K562 (cell line): ENCODE measurements around the gene PTBP3. TPM values are rescaled to one million over a fixed set of nuclear protein-coding genes. Genes with fewer than 3 reads are reported as not detected.

Experiments
- CBFA2T3 ChIP-seq: fragments of 450-650 bp; IDR thresholded peaks from 2 replicates; pipeline ENCODE4 v1.6.1; 2017
- CBX3 ChIP-seq, 2 experiments: IDR thresholded peaks; 1 replicate in 1 of 2; 2 replicates in 1 of 2; pipeline ENCODE4 v1.6.1; 2012; ENCODE audit warnings: inconsistent platforms in 2 of 2, low read length in 2 of 2, borderline replicate concordance in 1 of 2, control low read depth in 1 of 2
- EHMT2 ChIP-seq: fragments of 450-650 bp; IDR thresholded peaks from 2 replicates; pipeline ENCODE4 v1.6.1; 2018; ENCODE audit warnings: antibody characterized with exemption
- HNRNPLL ChIP-seq: fragments of 200-400 bp; formaldehyde crosslinking; IDR thresholded peaks from 2 replicates; pipeline ENCODE4 v1.6.1; 2017; ENCODE audit warnings: low read length, low read depth, mild to moderate bottlenecking; ENCODE audit not compliant: poor library complexity, severe bottlenecking
- HNRNPUL1 ChIP-seq: fragments of 200-400 bp; formaldehyde crosslinking; IDR thresholded peaks from 2 replicates; pipeline ENCODE4 v1.6.1; 2017; ENCODE audit warnings: low read length
- OTX1 ChIP-seq: fragments of 450-650 bp; formaldehyde crosslinking; IDR thresholded peaks from 2 replicates; pipeline ENCODE4 v1.4.0; 2022; ENCODE audit warnings: mild to moderate bottlenecking
- RUNX1 ChIP-seq: sonication (generic); IDR thresholded peaks from 2 replicates; pipeline ENCODE4 v1.6.1; 2016; ENCODE audit warnings: antibody characterized with exemption, low read depth
- SMAD4 ChIP-seq: fragments of 250-450 bp; sonication (Bioruptor Pico); conservative IDR thresholded peaks from 2 replicates; pipeline ENCODE4 v1.8.0; 2021; ENCODE audit warnings: inconsistent platforms, mild to moderate bottlenecking, moderate library complexity
- SMC3 ChIP-seq: conservative IDR thresholded peaks from 2 replicates; pipeline ENCODE4 v1.6.1; 2011; ENCODE audit warnings: low read depth, low read length, improper control_type of control experiment; ENCODE audit not compliant: insufficient read depth
- SRSF3 ChIP-seq: fragments of 200-400 bp; formaldehyde crosslinking; IDR thresholded peaks from 2 replicates; pipeline ENCODE4 v1.6.1; 2016; ENCODE audit warnings: mild to moderate bottlenecking, low read length, moderate library complexity; ENCODE audit not compliant: insufficient read depth
- TAF1 ChIP-seq: IDR thresholded peaks from 2 replicates; pipeline ENCODE4 v1.6.1; 2011; ENCODE audit warnings: mild to moderate bottlenecking, low read length, moderate library complexity; ENCODE audit not compliant: insufficient read depth, control insufficient read depth, severe bottlenecking; ENCODE audit errors: extremely low read depth
- ZNF347 ChIP-seq: fragments of 450-650 bp; formaldehyde crosslinking; IDR thresholded peaks from 2 replicates; pipeline ENCODE4 v1.4.0; 2020; ENCODE audit warnings: low read depth, mild to moderate bottlenecking, moderate library complexity
- ZNF644 ChIP-seq: fragments of 200-800 bp; sonication (Bioruptor generic); IDR thresholded peaks from 2 replicates; pipeline ENCODE4 v1.6.1; 2016; ENCODE audit warnings: low read depth, missing genetic modification characterization, missing compliant biosample characterization
- polyA plus RNA-seq, 8 experiments: library from polyadenylated mRNA; depleted of rRNA in 4 of 8; stranded (reverse) in 5 of 8; unstranded in 3 of 8; fragments of >200 nt; fragmentation: Nextera tagmentation in 2 of 8; fragmentation: Illumina TruSeq in 1 of 8; extraction: Ambion mirVana in 2 of 8; extraction: Trizol in 1 of 8; gene quantifications; 2 replicates each; pipeline versions ENCODE4 v1.2.1 to v1.2.3, GENCODE V29; 2011 to 2014; ENCODE audit warnings: inconsistent platforms in 1 of 8, missing spikeins in 1 of 8
- total RNA-seq, 7 experiments: library from RNA; depleted of rRNA in 6 of 7; stranded (reverse); fragments of >200 nt in 6 of 7; fragmentation: Illumina TruSeq in 2 of 7; extraction: Trizol in 2 of 7; gene quantifications; 2 replicates each; pipeline versions ENCODE4 v1.2.1 to v1.2.3, GENCODE V29; 2011 to 2021; ENCODE audit warnings: low replicate concordance in 1 of 7
- TF ChIP-seq, protein P1 (sequence below): fragments of 450-650 bp; IDR thresholded peaks from 2 replicates; pipeline ENCODE4 v1.6.1; 2016; ENCODE audit warnings: mild to moderate bottlenecking
- TF ChIP-seq, protein P2 (sequence below): IDR thresholded peaks from 2 replicates; pipeline ENCODE4 v1.6.1; 2011; ENCODE audit warnings: borderline replicate concordance, low read depth, mild to moderate bottlenecking, moderate library complexity, low read length; ENCODE audit not compliant: insufficient read depth, poor library complexity, severe bottlenecking
- TF ChIP-seq, protein P3 (sequence below): fragments of 450-650 bp; IDR thresholded peaks from 2 replicates; pipeline ENCODE4 v1.6.1; 2014; ENCODE audit warnings: low read depth, mild to moderate bottlenecking, moderate library complexity, borderline replicate concordance
- TF ChIP-seq, protein P4 (sequence below): fragments of 250-450 bp; sonication (Bioruptor Pico); IDR thresholded peaks from 2 replicates; pipeline ENCODE4 v1.8.0; 2021; ENCODE audit warnings: moderate library complexity, mild to moderate bottlenecking, inconsistent platforms
- TF ChIP-seq, protein P5 (sequence below): sonication (generic); formaldehyde crosslinking; IDR thresholded peaks from 2 replicates; pipeline ENCODE4 v1.8.0; 2022; ENCODE audit warnings: mild to moderate bottlenecking, missing genetic modification reagents

The PTBP3 gene
- total and polyA plus RNA-seq, 9 of the 15 experiments (the other 6 are each of a cell fraction or from before 2014, with no cell fraction given) = 22.4 to 132 (median 68.0) TPM

DNA sequence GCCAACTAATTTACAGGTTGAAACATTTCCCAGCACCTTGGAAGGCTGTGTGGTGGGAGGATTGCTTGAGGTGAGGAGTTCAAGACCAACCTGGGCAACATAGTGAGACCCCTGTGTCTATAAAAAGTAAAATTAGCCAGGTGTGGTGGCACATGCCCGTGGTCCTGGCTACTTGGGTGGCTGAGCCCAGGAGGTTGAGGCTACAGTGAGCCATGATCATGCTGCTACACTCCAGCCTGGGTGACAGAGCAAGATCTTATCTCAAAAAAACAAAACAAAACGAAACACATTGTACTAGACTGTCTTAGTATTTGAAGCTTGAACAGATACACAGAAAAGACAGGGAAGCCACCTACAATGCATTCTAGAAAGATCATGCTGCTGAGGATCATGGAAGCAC is 43.7 kb upstream of the PTBP3 start (continued):
- no peak for TF ChIP-seq CBFA2T3
- no peak for TF ChIP-seq RUNX1
- TF ChIP-seq SMAD4 (CRISPR knock-in tag) = peak; percentile 39; the same call in 1 of the 2 replicates
- no peak for TF ChIP-seq HNRNPLL
- no peak for TF ChIP-seq TAF1
- TF ChIP-seq ZNF644 = 0 out of 2 replicates have a peak, but pooled peaks have one; percentile 75
- no peak for TF ChIP-seq SMC3
- TF ChIP-seq CBX3 (IDR thresholded peaks at IDR 0.05; ENCODE audit: borderline replicate concordance in 1 of 2, low read length in 2 of 2) = no peak
- TF ChIP-seq, protein P1, sequence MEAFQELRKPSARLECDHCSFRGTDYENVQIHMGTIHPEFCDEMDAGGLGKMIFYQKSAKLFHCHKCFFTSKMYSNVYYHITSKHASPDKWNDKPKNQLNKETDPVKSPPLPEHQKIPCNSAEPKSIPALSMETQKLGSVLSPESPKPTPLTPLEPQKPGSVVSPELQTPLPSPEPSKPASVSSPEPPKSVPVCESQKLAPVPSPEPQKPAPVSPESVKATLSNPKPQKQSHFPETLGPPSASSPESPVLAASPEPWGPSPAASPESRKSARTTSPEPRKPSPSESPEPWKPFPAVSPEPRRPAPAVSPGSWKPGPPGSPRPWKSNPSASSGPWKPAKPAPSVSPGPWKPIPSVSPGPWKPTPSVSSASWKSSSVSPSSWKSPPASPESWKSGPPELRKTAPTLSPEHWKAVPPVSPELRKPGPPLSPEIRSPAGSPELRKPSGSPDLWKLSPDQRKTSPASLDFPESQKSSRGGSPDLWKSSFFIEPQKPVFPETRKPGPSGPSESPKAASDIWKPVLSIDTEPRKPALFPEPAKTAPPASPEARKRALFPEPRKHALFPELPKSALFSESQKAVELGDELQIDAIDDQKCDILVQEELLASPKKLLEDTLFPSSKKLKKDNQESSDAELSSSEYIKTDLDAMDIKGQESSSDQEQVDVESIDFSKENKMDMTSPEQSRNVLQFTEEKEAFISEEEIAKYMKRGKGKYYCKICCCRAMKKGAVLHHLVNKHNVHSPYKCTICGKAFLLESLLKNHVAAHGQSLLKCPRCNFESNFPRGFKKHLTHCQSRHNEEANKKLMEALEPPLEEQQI = no peak
- TF ChIP-seq, protein P2, sequence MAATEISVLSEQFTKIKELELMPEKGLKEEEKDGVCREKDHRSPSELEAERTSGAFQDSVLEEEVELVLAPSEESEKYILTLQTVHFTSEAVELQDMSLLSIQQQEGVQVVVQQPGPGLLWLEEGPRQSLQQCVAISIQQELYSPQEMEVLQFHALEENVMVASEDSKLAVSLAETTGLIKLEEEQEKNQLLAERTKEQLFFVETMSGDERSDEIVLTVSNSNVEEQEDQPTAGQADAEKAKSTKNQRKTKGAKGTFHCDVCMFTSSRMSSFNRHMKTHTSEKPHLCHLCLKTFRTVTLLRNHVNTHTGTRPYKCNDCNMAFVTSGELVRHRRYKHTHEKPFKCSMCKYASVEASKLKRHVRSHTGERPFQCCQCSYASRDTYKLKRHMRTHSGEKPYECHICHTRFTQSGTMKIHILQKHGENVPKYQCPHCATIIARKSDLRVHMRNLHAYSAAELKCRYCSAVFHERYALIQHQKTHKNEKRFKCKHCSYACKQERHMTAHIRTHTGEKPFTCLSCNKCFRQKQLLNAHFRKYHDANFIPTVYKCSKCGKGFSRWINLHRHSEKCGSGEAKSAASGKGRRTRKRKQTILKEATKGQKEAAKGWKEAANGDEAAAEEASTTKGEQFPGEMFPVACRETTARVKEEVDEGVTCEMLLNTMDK = no peak
- TF ChIP-seq SRSF3 = no peak
- peak; percentile 60; the same call in 1 of the 2 replicates for TF ChIP-seq EHMT2
- TF ChIP-seq, protein P3, sequence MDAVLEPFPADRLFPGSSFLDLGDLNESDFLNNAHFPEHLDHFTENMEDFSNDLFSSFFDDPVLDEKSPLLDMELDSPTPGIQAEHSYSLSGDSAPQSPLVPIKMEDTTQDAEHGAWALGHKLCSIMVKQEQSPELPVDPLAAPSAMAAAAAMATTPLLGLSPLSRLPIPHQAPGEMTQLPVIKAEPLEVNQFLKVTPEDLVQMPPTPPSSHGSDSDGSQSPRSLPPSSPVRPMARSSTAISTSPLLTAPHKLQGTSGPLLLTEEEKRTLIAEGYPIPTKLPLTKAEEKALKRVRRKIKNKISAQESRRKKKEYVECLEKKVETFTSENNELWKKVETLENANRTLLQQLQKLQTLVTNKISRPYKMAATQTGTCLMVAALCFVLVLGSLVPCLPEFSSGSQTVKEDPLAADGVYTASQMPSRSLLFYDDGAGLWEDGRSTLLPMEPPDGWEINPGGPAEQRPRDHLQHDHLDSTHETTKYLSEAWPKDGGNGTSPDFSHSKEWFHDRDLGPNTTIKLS = no peak
- TF ChIP-seq, protein P4, sequence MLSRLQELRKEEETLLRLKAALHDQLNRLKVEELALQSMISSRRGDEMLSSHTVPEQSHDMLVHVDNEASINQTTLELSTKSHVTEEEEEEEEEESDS (CRISPR knock-in tag) = no peak
- TF ChIP-seq, protein P5, sequence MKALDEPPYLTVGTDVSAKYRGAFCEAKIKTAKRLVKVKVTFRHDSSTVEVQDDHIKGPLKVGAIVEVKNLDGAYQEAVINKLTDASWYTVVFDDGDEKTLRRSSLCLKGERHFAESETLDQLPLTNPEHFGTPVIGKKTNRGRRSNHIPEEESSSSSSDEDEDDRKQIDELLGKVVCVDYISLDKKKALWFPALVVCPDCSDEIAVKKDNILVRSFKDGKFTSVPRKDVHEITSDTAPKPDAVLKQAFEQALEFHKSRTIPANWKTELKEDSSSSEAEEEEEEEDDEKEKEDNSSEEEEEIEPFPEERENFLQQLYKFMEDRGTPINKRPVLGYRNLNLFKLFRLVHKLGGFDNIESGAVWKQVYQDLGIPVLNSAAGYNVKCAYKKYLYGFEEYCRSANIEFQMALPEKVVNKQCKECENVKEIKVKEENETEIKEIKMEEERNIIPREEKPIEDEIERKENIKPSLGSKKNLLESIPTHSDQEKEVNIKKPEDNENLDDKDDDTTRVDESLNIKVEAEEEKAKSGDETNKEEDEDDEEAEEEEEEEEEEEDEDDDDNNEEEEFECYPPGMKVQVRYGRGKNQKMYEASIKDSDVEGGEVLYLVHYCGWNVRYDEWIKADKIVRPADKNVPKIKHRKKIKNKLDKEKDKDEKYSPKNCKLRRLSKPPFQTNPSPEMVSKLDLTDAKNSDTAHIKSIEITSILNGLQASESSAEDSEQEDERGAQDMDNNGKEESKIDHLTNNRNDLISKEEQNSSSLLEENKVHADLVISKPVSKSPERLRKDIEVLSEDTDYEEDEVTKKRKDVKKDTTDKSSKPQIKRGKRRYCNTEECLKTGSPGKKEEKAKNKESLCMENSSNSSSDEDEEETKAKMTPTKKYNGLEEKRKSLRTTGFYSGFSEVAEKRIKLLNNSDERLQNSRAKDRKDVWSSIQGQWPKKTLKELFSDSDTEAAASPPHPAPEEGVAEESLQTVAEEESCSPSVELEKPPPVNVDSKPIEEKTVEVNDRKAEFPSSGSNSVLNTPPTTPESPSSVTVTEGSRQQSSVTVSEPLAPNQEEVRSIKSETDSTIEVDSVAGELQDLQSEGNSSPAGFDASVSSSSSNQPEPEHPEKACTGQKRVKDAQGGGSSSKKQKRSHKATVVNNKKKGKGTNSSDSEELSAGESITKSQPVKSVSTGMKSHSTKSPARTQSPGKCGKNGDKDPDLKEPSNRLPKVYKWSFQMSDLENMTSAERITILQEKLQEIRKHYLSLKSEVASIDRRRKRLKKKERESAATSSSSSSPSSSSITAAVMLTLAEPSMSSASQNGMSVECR (CRISPR knock-in tag) = no peak
- no peak for TF ChIP-seq ZNF347 (CRISPR knock-in tag)
- no peak for TF ChIP-seq OTX1 (CRISPR knock-in tag)
- TF ChIP-seq HNRNPUL1 = no peak
